HTR-8/SVneo (cell line): ENCODE results near the gene BCL7C.
A peak's percentile ranks its signal among the peaks of the same experiment; 100 is the strongest.
"Not testable (repeated sequence)": the region's sequence is repeated elsewhere in the genome, so short reads cannot be mapped to it uniquely, and the experiment has no call there.

Source experiments
- DNase-seq: peaks from one replicate; pipeline ENCODE4 v3.0.0; 2011; ENCODE audit warnings: low spot score, mixed read lengths; ENCODE audit not compliant: insufficient read length
- FAIRE-seq: peaks from 2 replicates; lab custom pipeline; 2011; peaks lifted over from hg19 to GRCh38; lab: Jason Lieb, UNC

The BCL7C gene

DNA sequence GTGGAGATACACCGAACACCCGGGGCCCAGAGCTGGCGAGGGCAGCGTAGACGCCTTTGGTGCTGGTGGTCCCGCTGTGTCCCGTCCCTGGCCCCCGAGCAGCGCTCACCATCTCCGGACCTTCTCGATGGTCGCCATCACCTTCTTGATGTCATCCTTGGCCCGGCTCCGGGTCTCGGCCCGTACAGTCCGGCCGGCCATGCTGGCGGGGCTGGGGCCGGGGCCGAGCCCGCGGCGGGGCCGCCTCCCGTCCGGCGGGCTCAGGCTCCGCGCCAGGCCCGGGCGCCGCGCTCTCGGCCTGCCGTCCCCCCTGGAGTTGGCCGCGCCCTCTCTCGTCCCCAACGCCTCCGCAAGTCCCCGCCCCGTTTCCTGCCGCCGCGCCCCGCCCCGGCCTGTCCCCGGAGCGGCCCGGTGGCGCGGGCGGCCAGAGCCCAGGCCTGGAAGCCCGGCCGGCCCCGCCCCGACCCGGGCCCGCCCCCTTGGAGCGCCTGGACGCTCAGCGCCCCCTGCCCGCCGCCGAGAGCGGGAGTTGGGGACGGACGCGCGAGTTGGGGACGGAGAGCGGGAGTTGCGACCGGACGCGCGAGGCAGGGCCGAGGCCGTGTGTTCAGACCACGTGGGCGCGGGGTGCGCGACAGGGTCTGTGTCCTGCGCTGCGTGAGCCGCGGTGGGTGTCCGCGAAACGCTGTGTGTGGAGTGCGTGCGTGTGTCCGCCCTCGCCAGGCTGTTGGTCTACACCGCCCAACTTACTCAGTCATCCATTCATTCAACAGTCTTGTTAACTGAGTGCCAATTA lies at the start of gene BCL7C:
TSS of gene BCL7C (minus strand) at position 334 of the 796 bp plus-strand sequence. CDS start at position 201, 133 bp downstream.
- FAIRE-seq (peak; percentile 48), DNase-seq (peak; percentile 81)

DNA sequence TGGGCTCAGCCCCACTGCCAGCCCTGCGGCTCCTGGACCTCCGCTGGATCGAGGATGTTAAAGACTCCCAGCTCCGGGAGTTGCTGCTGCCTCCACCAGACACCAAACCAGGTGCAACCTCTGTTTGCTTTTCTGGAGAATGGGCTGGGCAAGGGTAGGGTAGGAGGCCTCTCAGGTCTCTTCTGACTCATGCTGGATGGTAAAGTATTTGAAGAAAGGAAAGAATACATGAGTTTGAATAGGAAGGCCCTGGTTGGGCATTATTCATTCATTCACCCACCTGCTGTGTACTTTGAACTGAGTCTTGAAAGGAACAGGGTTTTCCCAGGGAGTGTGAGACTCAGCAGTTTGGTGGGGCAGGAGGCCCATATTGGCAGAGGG lies 48.5 kb upstream of the BCL7C start:
- FAIRE-seq (no peak), DNase-seq (no peak)

- FAIRE-seq (peak; percentile 78), DNase-seq (peak; percentile 79)
Observed at GRCh38 chr16:30941600-30942425, 47.9 kb upstream of the BCL7C start.

GRCh38 chr16:30939571-30939970 lies 45.7 kb upstream of the BCL7C start:
- DNase-seq, FAIRE-seq: not testable (repeated sequence)

GRCh38 chr16:30937692-30938091 lies 43.8 kb upstream of the BCL7C start:
- FAIRE-seq (no peak), DNase-seq (no peak)

DNA sequence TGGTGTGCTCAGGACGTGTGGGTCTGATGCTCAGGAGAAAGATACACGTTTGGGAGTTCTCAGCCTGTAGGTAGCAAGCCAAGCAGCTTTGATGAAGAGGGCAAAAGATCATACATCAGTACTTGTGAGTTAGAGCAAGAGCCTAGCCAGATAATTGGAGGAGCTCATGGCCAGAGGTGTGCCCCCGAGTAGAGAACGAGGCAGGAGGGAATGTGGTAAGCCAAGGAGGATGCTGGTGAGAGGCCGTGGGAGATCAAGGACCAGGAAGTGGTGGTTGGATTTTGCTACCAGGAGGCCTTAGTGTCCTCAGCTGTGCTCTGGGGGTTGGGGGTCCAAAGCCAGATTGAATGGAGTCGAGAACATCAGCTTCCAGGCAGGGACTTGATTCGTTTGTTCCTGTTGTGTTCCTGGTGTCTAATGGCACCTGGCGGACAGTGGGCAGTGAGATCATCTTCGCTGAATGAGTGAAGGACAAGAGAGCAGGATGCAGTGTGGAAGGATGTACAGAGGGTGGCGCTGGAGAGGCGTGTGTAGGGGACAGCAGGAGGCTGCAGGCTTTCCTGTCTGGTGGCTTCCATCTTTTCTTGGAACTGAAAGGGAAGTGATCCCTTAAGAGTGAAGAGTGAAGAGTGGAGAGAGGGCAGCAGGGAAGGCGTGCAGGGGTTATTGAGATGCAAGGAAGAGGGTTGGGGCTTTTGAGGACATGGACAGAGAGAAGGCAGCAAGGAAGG lies 41.1 kb upstream of the BCL7C start:
- DNase-seq, result peak; percentile 50
- FAIRE-seq, result peak; percentile 57

GRCh38 chr16:30931068-30931650 lies 37.3 kb upstream of the BCL7C start:
- DNase-seq (no peak), FAIRE-seq (no peak)

- FAIRE-seq (no peak), DNase-seq (no peak)
Observed at GRCh38 chr16:30930160-30930571, 36.3 kb upstream of the BCL7C start.

DNA sequence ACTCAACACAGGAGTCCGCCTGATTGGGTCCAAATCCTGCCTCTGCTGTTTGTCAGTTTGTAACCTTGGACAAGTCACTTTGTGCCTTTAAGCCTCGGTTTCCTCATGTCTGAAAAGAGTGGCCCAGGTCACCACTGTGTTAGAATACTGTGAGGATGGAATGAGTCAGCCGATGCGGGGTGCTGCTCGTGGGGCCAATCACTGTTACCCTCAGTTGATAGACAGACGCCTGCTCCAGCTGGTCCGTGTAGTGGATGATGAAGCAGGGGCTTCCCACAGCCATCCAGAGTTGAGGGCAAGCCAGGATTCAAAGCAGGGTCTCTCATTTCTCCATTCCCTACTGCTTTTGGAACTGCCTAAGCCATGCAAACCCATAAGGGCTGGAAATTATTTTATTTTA lies 35.3 kb upstream of the BCL7C start:
- FAIRE-seq, result no peak
- no peak for DNase-seq

DNA sequence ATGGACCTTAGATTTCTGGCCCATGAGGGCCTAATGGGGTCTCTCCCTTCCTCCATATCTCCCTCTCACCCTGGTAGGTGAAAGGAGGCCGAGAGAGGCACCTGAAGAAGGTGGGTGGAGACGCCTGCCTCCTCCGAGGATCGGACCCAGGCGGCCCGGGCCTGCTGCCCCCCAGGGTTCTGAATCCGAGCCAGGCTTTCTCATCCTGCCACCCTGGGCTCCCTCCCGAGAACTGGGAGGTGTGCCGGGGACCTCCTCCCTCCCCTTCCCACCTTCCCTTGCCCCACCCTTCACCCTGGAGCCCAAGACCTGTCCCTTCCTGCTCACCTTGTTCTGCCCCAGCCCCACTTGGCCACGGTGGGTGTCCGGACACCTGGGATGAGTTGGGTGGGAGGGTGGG lies 34.5 kb upstream of the BCL7C start:
- FAIRE-seq (no peak), DNase-seq (no peak)

- FAIRE-seq (peak; percentile 79), DNase-seq (no peak)
Observed at GRCh38 chr16:30927789-30928378, 34.0 kb upstream of the BCL7C start.

- DNase-seq, result no peak
- FAIRE-seq, result peak; percentile 83
Observed at GRCh38 chr16:30926937-30927788, 33.3 kb upstream of the BCL7C start.

DNA sequence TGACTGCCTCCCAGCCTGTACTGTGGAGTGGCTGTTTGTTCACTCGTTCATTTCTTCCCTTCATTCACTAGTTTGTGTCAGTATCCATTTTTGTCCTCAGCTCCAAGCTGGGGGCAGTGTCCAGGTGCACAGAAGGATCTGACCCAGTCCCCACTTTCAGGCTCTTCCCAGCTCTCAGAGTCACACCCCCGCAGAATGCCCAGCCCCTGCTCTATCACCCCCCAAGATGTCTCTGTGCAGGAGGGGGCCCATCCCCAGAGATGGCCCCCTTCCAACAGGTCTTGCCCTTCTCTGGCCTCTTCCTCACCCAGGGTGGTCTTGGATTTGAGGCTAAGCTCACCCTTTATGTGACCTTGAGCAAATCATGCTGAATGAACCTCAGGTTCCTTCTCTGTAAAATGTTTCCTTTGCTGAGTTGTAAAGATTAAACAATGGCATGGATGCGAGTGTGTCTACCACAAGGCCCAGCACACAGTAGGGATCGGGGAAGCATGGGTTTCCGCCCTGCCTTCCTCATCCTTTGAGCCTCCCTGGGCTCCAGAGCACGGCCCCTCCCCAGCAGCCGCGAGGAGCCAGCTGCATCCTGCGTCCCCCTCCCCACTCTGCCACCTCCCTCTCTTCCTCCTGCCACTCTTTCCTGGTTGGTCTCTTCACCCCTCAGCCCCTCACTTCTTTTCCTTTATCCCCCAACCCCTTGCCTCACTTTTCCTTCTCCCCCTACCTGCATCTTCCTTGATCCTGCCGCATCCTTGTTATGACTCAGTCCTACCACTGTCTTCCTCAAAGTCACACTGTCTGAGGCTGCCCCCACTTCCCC lies 32.3 kb upstream of the BCL7C start:
- DNase-seq, result no peak
- FAIRE-seq, result peak; percentile 20

DNA sequence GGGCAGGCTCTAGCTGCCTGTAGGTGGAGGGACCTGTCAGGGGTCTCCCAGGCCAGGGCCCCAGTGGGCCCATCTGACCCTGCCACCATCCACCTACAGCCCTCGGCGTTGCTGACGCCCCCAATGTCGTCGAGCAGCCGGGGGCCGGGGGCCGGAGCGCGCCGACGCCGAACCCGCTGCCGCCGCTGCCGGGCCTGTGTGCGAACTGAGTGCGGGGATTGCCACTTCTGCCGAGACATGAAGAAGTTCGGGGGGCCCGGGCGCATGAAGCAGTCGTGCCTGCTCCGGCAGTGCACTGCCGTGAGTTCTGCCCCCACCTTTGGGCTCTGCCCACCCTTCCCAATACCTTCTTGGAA lies 31.7 kb upstream of the BCL7C start:
- FAIRE-seq (no peak), DNase-seq (no peak)

DNA sequence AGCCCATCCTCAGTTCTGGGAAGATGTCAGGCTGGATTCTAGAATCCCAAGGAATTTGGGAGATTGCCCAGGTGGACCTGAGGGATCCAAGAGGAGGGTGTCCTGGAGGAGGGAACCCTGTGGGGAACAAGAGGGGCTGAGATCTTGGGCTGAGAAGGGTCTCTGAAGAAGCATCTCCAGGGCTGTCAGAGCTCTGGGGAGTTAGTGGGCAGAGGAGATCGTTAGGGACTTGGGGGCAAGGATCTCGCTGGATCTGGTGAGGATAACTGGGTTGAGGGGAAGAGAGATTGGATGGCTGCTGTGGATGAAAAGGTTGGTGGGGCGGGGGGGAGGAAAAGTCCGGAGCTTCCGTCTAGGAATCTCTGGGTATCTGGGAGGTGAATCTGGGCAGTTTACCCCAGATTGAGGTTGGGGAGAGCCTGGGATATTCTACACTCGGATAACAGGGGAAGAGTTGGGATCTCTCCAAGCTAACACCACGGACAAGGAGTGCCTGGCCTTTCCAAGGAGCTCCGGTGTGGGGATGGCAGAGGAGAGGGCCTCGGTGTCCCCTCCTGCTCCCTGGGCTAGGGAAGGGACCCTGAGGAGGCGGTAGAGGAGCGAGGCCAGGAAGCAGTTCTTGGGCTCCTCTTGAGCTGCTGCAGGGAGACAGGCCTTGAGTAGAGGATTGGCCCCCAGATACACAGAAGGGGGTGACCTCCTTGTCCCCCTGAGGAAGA lies 31.2 kb upstream of the BCL7C start:
- no peak for DNase-seq
- no peak for FAIRE-seq

DNA sequence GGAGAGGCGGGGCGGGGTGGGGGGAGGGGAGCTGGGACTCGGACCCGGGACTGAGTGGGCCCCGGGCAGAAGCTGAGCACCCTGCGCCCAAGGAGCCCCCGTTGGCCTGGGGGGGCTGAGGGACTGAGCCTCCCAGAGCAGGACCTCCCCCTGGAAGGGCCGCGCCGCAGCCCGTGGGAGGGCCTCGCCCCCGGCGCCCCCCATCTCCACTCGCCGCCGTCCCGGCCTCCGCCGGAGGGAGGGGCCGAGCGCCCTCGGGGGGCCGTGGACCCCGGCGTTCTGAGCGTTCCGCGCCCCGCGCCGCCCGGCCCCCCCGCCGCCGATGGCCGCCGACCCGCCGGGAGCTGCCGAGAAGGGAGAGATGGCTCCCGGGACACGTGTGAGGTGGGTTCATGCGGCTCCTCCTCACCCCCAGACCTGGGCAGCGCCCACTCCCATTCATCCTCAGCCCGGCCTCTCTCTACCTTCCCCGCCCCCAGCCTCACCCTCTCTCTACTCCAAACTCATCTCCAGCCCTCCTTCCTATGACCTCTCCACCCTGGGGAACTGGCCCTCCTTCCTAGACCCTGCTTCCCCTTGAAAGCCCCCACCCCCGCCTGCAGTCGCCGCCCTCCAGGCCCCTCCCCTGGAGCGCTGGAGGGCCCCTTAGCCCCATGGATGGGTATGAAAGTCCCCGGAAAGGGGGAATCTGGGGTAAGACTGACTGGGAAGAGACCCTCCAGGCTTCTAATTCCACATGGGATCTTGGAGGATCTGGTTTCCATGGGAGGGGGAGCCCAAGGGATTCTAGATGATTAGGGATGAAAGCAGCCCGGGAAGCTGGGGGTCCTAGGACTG lies 30.4 kb upstream of the BCL7C start:
- FAIRE-seq (no peak), DNase-seq (no peak)

GRCh38 chr16:30923554-30924075 lies 29.7 kb upstream of the BCL7C start, which contains the start of gene FBXL19:
TSS of gene FBXL19 (plus strand) at chr16:30923572. CDS start at chr16:30925755, 2,183 bp downstream.
- FAIRE-seq, result no peak
- no peak for DNase-seq
